Measurements from ENCODE around the gene IL17RA. TPM values are rescaled to one million over a fixed set of nuclear protein-coding genes. Genes with fewer than 3 reads are reported as not detected.

Gene IL17RA
- total and polyA plus RNA-seq, 2 experiments from 2014 or later, result 13.9 to 18.3 TPM

DNA sequence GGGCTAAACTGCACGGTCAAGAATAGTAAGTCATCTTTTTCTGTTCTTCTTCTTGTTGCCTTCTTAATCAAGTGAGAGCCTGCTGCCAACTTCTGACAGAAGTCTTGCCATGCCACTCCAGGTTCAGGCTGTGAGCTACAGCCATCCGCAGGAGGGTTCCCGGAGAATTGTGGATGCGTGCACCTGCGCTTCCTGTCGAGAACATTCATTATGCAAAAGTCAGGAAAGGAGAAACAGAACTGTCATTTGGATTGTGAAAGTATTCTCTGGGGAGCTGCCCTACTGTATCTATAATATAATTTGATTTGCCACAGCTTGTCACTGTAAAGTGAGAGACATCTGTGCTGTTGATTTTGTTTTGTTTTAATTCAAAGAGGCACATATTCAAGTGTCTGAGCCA is 12.3 kb downstream of the IL17RA start:
- Histone ChIP-seq H2AFZ (no peak overlapping the region), H3K36me3 (ENCODE audit: low read depth) (peaks cover 16% of the 10 kb centered on the region; the same call in 1 of the 2 replicates), H4K20me1 (ENCODE audit: insufficient read depth) (peaks cover 13% of the 10 kb centered on the region), H3K4me1 (ENCODE audit: insufficient read depth) (no peaks in the 10 kb centered on the region), H3K4me2 (ENCODE audit: unreplicated experiment) (no peak overlapping the region), H3K27ac (no peak overlapping the region), H3K27me3 (replicated peaks; ENCODE audit: insufficient read depth) (no peaks in the 10 kb centered on the region), H3K4me3 (no peak overlapping the region), H3K9ac (no peak overlapping the region), H3K9me3 (ENCODE audit: low read depth) (no peaks in the 10 kb centered on the region), H3F3A (ENCODE audit: insufficient read depth) (no peaks in the 10 kb centered on the region), H3K9me2 (ENCODE audit: insufficient read depth) (no peaks in the 10 kb centered on the region), H3K79me2 (ENCODE audit: insufficient read depth) (peaks cover 54% of the 10 kb centered on the region)
- in situ Hi-C loops (cut with MboI), result loop anchor here (10.0 kb wide), 1 partner anchor 58 kb away; the partner anchor contains the start of gene HDHD5
- no peak for DNase-seq
- no peak for TF ChIP-seq EZH2phosphoT487 (IDR thresholded peaks at IDR 0.05; ENCODE audit: insufficient read depth, low read depth)
- no peak for TF ChIP-seq EZH2 (IDR thresholded peaks at IDR 0.05; ENCODE audit: insufficient read depth, poor library complexity, severe bottlenecking)
- WGBS, 2 experiments (ENCODE audit: low coverage in 1 of 2, low lambda C conversion rate in 2 of 2, missing lambda C conversion rate in 2 of 2), result 89 to 92% methylated on average over 6 of the region's 6 CpGs

DNA sequence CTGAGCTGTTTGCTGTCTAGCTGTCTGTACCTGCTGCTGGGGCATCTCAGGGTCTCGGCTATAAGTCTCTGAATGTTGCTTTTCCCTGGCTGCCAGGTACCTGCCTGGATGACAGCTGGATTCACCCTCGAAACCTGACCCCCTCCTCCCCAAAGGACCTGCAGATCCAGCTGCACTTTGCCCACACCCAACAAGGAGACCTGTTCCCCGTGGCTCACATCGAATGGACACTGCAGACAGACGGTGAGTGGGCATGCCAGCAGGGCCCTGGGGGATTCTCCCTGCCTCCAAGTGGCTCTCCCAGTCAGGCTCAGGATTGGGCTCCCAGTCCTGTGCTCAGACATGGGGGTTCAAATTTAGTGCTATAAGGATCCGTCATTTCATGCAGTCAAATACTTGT is 12.9 kb downstream of the IL17RA start:
- TF ChIP-seq EZH2phosphoT487 (IDR thresholded peaks at IDR 0.05; ENCODE audit: insufficient read depth, low read depth) (no peak), EZH2 (IDR thresholded peaks at IDR 0.05; ENCODE audit: insufficient read depth, poor library complexity, severe bottlenecking) (no peak)
- Histone ChIP-seq H2AFZ (no peak overlapping the region), H3K27ac (no peak overlapping the region), H3K4me2 (ENCODE audit: unreplicated experiment) (no peak overlapping the region), H3F3A (ENCODE audit: insufficient read depth) (no peaks in the 10 kb centered on the region), H3K36me3 (ENCODE audit: low read depth) (peaks cover 19% of the 10 kb centered on the region; the same call in 1 of the 2 replicates), H3K4me3 (no peak overlapping the region), H3K9me2 (ENCODE audit: insufficient read depth) (no peaks in the 10 kb centered on the region), H3K27me3 (replicated peaks; ENCODE audit: insufficient read depth) (no peaks in the 10 kb centered on the region), H4K20me1 (ENCODE audit: insufficient read depth) (peaks cover 13% of the 10 kb centered on the region), H3K4me1 (ENCODE audit: insufficient read depth) (no peaks in the 10 kb centered on the region), H3K9ac (no peak overlapping the region), H3K9me3 (ENCODE audit: low read depth) (no peaks in the 10 kb centered on the region), H3K79me2 (ENCODE audit: insufficient read depth) (peaks cover 47% of the 10 kb centered on the region)
- 99 to 100% methylated on average over 6 of the region's 6 CpGs for WGBS, 2 experiments (ENCODE audit: low coverage in 1 of 2, low lambda C conversion rate in 2 of 2, missing lambda C conversion rate in 2 of 2)
- DNase-seq, result no peak
- in situ Hi-C loops (cut with MboI), result loop anchor here (10.0 kb wide), 1 partner anchor 57 kb away; the partner anchor contains the start of gene HDHD5

DNA sequence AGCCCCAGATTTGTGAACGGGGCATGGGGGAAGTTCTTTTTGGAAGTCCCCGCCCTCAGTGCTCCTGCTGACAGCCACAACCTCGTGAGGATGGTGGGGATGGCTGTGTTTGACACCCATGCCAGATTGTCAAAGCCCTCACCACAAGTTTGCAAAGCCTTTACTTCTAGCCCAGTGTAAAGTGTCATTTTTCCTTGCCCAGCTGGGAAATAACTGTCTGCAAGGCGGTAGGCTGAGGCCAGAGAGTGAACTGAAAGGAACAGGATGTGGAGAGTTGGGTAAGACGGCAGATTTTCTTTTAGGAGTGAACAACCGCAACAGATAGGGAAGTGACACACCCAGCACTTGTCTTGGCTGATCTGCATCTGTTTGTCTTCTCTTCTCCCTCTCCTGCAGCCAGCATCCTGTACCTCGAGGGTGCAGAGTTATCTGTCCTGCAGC is 13.6 kb downstream of the IL17RA start:
- no peak overlapping the region for H3K27ac ChIP-seq
- no peaks in the 10 kb centered on the region for H3K9me2 ChIP-seq (ENCODE audit: insufficient read depth)
- in situ Hi-C loops (cut with MboI), result loop anchor here (10.0 kb wide), 1 partner anchor 56 kb away; the partner anchor contains the start of gene HDHD5
- no peaks in the 10 kb centered on the region for H3K27me3 ChIP-seq (replicated peaks; ENCODE audit: insufficient read depth)
- H3K4me1 ChIP-seq (ENCODE audit: insufficient read depth), result no peaks in the 10 kb centered on the region
- H3F3A ChIP-seq (ENCODE audit: insufficient read depth), result no peaks in the 10 kb centered on the region
- WGBS, 2 experiments (ENCODE audit: low coverage in 1 of 2, low lambda C conversion rate in 2 of 2, missing lambda C conversion rate in 2 of 2), result 89 to 96% methylated on average over 7 of the region's 7 CpGs
- peaks cover 24% of the 10 kb centered on the region; the same call in 1 of the 2 replicates for H3K36me3 ChIP-seq (ENCODE audit: low read depth)
- TF ChIP-seq EZH2phosphoT487 (IDR thresholded peaks at IDR 0.05; ENCODE audit: insufficient read depth, low read depth) (no peak), EZH2 (IDR thresholded peaks at IDR 0.05; ENCODE audit: insufficient read depth, poor library complexity, severe bottlenecking) (no peak)
- peaks cover 6% of the 10 kb centered on the region; the same call in 1 of the 2 replicates for H4K20me1 ChIP-seq (ENCODE audit: insufficient read depth)
- no peak overlapping the region for H3K4me3 ChIP-seq
- H3K79me2 ChIP-seq (ENCODE audit: insufficient read depth), result peaks cover 40% of the 10 kb centered on the region
- H2AFZ ChIP-seq, result no peak overlapping the region
- no peaks in the 10 kb centered on the region for H3K9me3 ChIP-seq (ENCODE audit: low read depth)
- no peak for DNase-seq
- no peak overlapping the region for H3K9ac ChIP-seq
- no peak overlapping the region for H3K4me2 ChIP-seq (ENCODE audit: unreplicated experiment)

DNA sequence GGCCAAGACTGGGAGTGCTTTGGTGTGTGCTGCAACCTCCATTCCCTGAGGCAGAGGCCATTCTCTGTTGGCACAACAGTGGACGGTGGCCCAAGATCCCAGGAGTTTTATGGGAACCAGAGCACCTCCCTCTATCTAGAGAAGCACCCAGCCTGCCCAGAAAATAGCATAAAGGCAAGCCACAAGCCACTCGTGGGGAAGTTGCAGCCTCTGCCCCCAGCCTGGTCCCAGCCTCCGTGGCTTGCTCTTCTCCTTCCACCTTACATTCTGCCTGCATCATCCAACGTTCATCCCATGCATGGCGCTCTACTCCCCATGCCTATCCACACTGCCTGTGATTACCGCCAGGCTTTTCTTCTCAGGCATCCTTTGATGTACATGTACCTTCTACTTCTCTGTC is 15.8 kb downstream of the IL17RA start:
- Histone ChIP-seq H3K4me3 (no peak overlapping the region), H3K9ac (no peak overlapping the region), H4K20me1 (ENCODE audit: insufficient read depth) (no peaks in the 10 kb centered on the region), H3K4me2 (ENCODE audit: unreplicated experiment) (no peak overlapping the region), H3K9me3 (ENCODE audit: low read depth) (no peaks in the 10 kb centered on the region), H3K79me2 (ENCODE audit: insufficient read depth) (peaks cover 19% of the 10 kb centered on the region), H3K4me1 (ENCODE audit: insufficient read depth) (no peaks in the 10 kb centered on the region), H3K36me3 (ENCODE audit: low read depth) (peaks cover 24% of the 10 kb centered on the region; the same call in 1 of the 2 replicates), H3F3A (ENCODE audit: insufficient read depth) (no peaks in the 10 kb centered on the region), H3K9me2 (ENCODE audit: insufficient read depth) (no peaks in the 10 kb centered on the region), H2AFZ (no peak overlapping the region), H3K27ac (no peak overlapping the region), H3K27me3 (replicated peaks; ENCODE audit: insufficient read depth) (no peaks in the 10 kb centered on the region)
- DNase-seq, result no peak
- in situ Hi-C loops (cut with MboI), result no loop called here
- no peak for TF ChIP-seq EZH2phosphoT487 (IDR thresholded peaks at IDR 0.05; ENCODE audit: insufficient read depth, low read depth)
- TF ChIP-seq EZH2 (IDR thresholded peaks at IDR 0.05; ENCODE audit: insufficient read depth, poor library complexity, severe bottlenecking), result no peak
- WGBS, 2 experiments (ENCODE audit: low coverage in 1 of 2, low lambda C conversion rate in 2 of 2, missing lambda C conversion rate in 2 of 2), result 79 to 87% methylated on average over 6 of the region's 6 CpGs

Measured in GM23248 (cell line).